COLO829 (cell line): ENCODE data around the gene PRB4.
"Not testable (repeated sequence)": the region's sequence is repeated elsewhere in the genome, so short reads cannot be mapped to it uniquely, and the experiment has no call there.

Experiments used
- DNase-seq: peaks from one replicate; pipeline ENCODE4 v3.0.0; 2012; ENCODE audit warnings: low spot score

PRB4 gene

DNA sequence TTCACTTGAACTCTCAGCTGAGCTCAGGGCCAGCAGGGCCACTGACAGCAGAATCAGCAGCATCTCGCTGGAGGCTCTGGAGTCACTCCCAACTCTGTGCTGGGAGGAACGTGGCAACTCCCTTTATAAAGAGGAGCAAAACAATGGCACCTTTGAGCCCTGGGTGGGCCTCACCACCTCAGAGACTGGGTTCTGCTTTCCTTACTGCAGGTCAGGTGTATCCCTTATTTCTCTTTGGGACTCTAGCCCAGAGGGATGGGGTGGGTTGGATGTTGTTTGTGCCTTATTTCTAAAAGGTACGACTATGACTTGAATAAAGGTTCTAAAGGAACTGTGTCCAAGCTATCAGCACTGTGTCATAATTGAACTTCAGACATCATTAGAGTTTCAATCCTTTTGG, at the start of gene PRB4:
TSS of gene PRB4 (minus strand) at position 101 of the 400 bp plus-strand sequence. CDS start at position 63, 38 bp downstream.
- DNase-seq = no peak

DNA sequence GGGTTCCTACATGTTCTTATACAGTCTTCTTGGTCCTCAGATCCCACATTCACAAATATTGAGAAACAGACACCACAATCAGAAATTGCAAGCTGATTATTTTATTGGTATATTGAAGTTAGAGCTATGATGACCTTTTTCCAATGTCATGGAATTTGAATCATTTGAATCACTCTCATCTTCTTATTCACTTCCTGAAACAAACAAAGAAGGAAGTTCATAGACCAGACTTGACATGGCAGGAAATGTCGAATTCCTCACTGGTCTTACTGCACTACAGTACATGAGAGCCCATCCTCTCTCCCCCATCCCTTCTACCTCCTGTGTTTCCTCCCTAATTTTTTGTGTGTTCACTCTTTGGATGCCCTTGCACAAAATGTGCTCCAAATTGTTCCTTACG, 41.5 kb upstream of the PRB4 start:
- not testable (repeated sequence) for DNase-seq

DNA sequence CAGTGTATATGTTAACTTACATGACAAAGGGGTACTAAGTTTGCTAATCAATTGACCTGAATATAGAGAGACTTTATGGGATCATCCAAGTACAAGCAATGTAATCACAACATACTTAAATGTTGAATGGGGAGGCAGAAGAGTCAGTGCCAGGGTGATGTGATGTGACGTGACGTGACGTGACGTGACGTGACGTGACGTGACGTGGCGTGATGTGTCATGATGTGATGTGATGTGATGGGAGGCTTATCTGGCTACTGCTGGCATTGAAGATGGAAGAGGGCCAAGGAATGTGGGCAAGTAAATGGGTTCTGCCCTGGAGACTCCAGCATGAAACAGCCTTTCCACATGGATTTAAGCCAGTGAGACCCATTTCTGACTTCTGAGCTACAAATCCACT, 38.2 kb upstream of the PRB4 start:
- no peak for DNase-seq

DNA sequence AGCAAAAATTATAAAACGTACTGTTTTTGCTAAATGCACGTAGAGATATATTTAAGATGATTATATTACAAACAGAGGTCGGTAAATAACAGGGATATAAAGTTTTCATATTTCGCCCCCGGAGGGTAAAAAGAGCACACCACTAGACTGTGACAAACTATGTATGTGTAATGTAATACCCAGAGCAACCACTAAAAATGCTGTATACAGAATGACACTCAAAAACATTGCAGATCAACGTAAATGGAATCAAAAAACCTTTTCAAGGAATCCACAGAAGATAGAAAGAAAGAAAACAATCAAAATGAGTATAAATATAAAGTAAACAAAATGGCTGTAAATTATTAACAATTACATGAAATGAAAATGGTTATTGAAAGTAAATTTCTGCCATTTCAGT, 37.6 kb upstream of the PRB4 start:
- DNase-seq = no peak

DNA sequence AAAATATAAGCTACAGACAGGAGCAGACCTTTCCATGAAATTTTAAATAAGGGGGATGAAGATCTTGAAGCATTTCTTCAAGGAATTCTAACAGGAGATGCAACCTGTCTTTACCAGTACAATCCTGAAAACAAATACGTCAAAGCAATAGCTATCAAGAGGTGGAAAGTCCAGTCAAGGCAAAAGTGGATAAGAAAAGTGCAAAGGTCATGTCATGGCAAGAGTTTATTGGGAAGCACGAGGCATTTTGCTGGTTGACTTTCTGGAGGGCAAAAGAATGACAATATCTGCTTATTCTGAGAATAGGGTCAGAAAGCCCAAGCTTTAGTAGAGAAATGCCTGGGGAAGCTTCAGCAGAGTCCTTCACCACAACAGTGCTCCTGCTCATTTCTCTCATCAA, 34.3 kb upstream of the PRB4 start:
- DNase-seq = no peak

DNA sequence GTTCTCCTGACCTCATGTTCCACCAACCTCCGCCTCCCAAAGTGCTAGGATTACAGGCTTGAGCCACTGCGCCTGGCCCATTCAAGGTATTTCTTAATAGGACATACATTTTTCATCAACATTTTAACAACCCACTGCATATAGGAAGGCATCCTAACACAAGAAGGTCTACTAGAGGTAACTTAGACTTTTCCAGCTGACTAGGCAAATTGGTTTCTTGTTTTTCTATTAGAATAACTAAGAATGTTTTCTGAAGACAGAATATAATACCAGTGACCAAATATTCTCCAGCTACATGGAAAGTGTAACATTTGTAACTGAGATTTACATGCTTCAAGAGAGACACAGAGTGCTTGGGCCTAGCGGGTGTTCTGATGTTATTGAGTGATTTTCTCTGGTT, 14.2 kb upstream of the PRB4 start:
- DNase-seq = no peak

DNA sequence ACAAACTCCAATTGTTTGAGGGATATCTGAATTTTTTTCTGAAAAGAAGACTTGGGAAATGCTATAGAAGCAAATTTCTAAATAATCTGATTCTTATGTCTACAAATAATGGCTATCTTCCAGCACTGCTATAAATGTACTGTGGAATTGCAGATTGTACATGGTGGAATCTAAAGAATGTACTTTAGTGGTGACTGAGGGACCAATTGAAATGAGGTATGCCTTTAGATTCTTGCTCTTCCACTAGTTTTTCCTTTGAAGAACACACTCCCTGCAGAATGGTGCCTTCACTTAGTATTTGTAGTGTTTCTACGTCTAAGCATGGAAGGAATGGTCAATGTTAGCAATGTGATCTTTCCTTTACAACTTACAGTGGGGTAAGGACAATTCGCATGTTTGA, 11.7 kb upstream of the PRB4 start:
- no peak for DNase-seq

DNA sequence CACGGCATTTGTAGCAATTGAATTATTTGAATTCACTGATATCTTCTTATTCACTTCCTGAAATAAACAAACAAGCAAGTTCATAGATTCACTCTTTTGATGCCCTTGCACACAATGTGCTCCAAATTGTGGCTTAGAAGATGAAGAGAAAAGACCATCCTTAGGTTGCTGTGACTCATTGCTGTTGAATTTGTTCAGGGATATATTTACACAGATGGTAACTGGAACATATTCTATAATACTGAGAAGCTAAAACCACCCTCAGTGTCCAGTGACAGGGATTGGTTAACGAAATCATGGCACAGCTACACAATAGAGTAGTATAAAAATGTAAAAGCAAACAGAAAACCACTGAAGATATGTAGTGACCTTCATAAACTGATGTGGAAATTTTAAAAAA, 3.1 kb downstream of the PRB4 start:
- no peak for DNase-seq

DNA sequence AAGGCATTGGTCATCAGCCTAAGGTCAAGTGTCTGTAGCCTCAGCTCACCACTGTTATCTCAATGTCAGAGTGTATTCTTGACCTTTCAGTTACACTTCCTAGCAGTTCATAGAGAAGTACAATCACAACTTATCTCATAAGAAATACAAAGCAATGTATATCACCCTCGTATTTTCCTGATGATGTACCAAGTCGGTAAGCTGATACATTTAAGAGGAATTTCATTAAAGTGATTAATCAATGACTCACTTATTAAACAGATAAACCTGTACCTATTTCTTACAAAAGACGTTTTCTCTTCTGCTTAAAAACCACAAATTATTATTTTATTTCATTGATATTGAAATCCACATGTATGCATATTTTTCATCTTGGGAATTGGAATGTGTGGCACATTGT, 36.8 kb downstream of the PRB4 start:
- no peak for DNase-seq

DNA sequence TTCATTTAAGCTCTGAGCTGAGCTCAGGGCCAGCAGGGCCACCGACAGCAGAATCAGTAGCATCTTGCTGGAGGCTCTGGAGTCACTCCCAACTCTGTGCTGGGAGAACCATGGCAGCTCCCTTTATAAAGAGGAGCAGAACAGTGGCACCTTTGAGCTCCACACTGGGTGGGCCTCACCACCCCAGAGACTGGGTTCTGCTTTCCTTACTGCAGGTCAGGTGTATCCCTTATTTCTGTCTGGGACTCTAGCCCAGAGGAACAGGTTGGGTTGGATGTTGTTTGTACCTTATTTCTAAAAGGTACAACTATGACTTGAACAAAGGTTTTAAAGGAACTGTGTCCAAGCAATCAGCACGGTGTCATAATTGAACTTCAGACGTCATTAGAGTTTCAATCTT, 40.6 kb downstream of the PRB4 start, which contains the start of gene PRB3:
TSS of gene PRB3 (minus strand) at position 101 of the 400 bp plus-strand sequence. CDS start at position 63, 38 bp downstream.
- no peak for DNase-seq

DNA sequence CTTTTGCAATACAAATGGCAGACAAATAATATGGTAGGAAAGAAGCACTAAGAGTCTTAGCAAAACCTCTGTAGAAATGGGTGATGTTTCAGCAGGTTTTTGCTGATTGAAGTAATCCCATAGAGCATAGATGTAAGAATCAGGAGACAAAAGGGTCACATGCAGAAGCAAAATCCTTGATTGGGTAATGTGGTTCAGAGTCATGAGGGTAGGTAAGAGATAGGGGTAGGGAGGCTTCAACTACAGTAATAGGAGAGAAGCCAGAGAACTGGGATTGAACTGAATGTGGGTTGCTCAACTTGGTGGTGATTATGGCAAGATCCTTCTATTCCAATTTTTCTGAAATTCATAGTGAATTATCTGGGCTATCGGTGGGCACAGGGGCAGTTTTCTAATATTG, 45.7 kb downstream of the PRB4 start:
- no peak for DNase-seq
